DOHH2 (cell line): ENCODE data around the gene FOXN1.

Experiments
- H3F3A ChIP-seq: fragments of 200-600 bp; sonication (generic), shearing (Covaris generic); 2 replicates; pipeline ENCODE4 v1.6.0; 2016; ENCODE audit warnings: antibody characterized with exemption, mild to moderate bottlenecking; ENCODE audit not compliant: control insufficient read depth, insufficient read depth
- H3K27ac ChIP-seq: fragments of 200-600 bp; sonication (generic); 2 replicates; pipeline ENCODE4 v1.5.1; 2014; ENCODE audit warnings: low read depth, mild to moderate bottlenecking, low read length, moderate library complexity
- H3K27me3 ChIP-seq: fragments of 200-600 bp; sonication (generic); 2 replicates; pipeline ENCODE4 v1.6.1; 2014; ENCODE audit warnings: mild to moderate bottlenecking, low read length, mixed read lengths; ENCODE audit not compliant: control insufficient read depth
- H3K36me3 ChIP-seq: fragments of 200-600 bp; sonication (generic); 2 replicates; pipeline ENCODE4 v1.6.1; 2014; ENCODE audit warnings: mild to moderate bottlenecking, low read length, moderate library complexity, mixed read lengths; ENCODE audit not compliant: control insufficient read depth
- H3K4me1 ChIP-seq: fragments of 200-600 bp; sonication (generic); 2 replicates; pipeline ENCODE4 v1.6.1; 2014; ENCODE audit warnings: mild to moderate bottlenecking, low read length, mixed read lengths; ENCODE audit not compliant: control insufficient read depth
- H3K4me2 ChIP-seq: fragments of 200-600 bp; sonication (generic); 2 replicates; pipeline ENCODE4 v1.6.0; 2014; ENCODE audit warnings: mild to moderate bottlenecking, low read length, moderate library complexity
- H3K4me3 ChIP-seq: fragments of 200-600 bp; sonication (generic); 2 replicates; pipeline ENCODE4 v1.5.1; 2014; ENCODE audit warnings: mild to moderate bottlenecking, low read length, mixed read lengths
- H3K79me2 ChIP-seq: fragments of 200-600 bp; sonication (generic); 2 replicates; pipeline ENCODE4 v1.6.1; 2014; ENCODE audit warnings: mild to moderate bottlenecking, low read length, mixed read lengths; ENCODE audit not compliant: control insufficient read depth
- H3K9me2 ChIP-seq: fragments of 200-600 bp; sonication (generic); replicated peaks from 2 replicates; pipeline ENCODE4 v1.6.1; 2014; ENCODE audit warnings: mild to moderate bottlenecking, low read length, mixed read lengths; ENCODE audit not compliant: control insufficient read depth
- H3K9me3 ChIP-seq: fragments of 200-600 bp; sonication (generic); 2 replicates; pipeline ENCODE4 v1.6.1; 2014; ENCODE audit warnings: antibody characterized with exemption, low read length, mixed read lengths; ENCODE audit not compliant: control insufficient read depth, insufficient read depth
- H4K20me1 ChIP-seq: fragments of 200-600 bp; sonication (generic); 2 replicates; pipeline ENCODE4 v1.6.0; 2014; ENCODE audit warnings: low read depth, mild to moderate bottlenecking, antibody characterized with exemption, low read length, moderate library complexity; ENCODE audit not compliant: control insufficient read depth, insufficient read depth
- CTCF ChIP-seq: fragments of 200-600 bp; sonication (generic); IDR thresholded peaks from one replicate; pipeline ENCODE4 v1.5.1; 2014; ENCODE audit warnings: antibody characterized with exemption, mild to moderate bottlenecking, low read depth, low read length; ENCODE audit not compliant: poor library complexity, severe bottlenecking
- EZH2phosphoT487 ChIP-seq: fragments of 200-600 bp; sonication (generic); IDR thresholded peaks from 2 replicates; pipeline ENCODE4 v1.6.1; 2017; ENCODE audit warnings: borderline replicate concordance, mild to moderate bottlenecking, antibody characterized with exemption, low read length, moderate library complexity, mixed read lengths

FOXN1 gene

GRCh38 chr17:28526381-28526780 is 20.2 kb downstream of the FOXN1 start:
- Histone ChIP-seq H3K79me2 (no peaks in the 10 kb centered on the region), H3K36me3 (no peaks in the 10 kb centered on the region), H3K9me2 (no peaks in the 10 kb centered on the region), H3K9me3 (no peaks in the 10 kb centered on the region), H3K4me2 (no peak overlapping the region), H3K4me3 (no peak overlapping the region), H3K4me1 (no peaks in the 10 kb centered on the region), H4K20me1 (no peaks in the 10 kb centered on the region), H3F3A (no peaks in the 10 kb centered on the region), H3K27ac (no peak overlapping the region), H3K27me3 (peaks cover 5% of the 10 kb centered on the region; the same call in 1 of the 2 replicates)
- TF ChIP-seq CTCF, result no peak

- Histone ChIP-seq H3F3A (no peaks in the 10 kb centered on the region), H3K27me3 (peaks cover 5% of the 10 kb centered on the region; the same call in 1 of the 2 replicates), H3K4me3 (no peak overlapping the region), H3K9me3 (no peaks in the 10 kb centered on the region), H3K4me1 (no peaks in the 10 kb centered on the region), H3K9me2 (no peaks in the 10 kb centered on the region), H3K4me2 (no peak overlapping the region), H3K27ac (no peak overlapping the region), H3K36me3 (no peaks in the 10 kb centered on the region), H4K20me1 (no peaks in the 10 kb centered on the region), H3K79me2 (no peaks in the 10 kb centered on the region)
- TF ChIP-seq CTCF, result no peak
- TF ChIP-seq EZH2phosphoT487, result no peak
Observed at GRCh38 chr17:28527181-28527681, 21.1 kb downstream of the FOXN1 start.

- Histone ChIP-seq H3K9me3 (no peaks in the 10 kb centered on the region), H3K79me2 (no peaks in the 10 kb centered on the region), H4K20me1 (no peaks in the 10 kb centered on the region), H3F3A (no peaks in the 10 kb centered on the region), H3K9me2 (no peaks in the 10 kb centered on the region), H3K27me3 (peaks cover 5% of the 10 kb centered on the region; the same call in 1 of the 2 replicates), H3K4me3 (no peak overlapping the region), H3K4me2 (no peak overlapping the region), H3K27ac (no peak overlapping the region), H3K4me1 (no peaks in the 10 kb centered on the region), H3K36me3 (no peaks in the 10 kb centered on the region)
- TF ChIP-seq CTCF, result no peak
- no peak for TF ChIP-seq EZH2phosphoT487
Observed at GRCh38 chr17:28527859-28528258, 21.7 kb downstream of the FOXN1 start.
